ENCODE data around the gene MGRN1.
A peak's percentile ranks its signal among the peaks of the same experiment; 100 is the strongest.

The MGRN1 gene

GRCh38 chr16:4604401-4604800 lies 20.2 kb upstream of the MGRN1 start:
- DNase-seq (ENCODE audit: low spot score): no peak

GRCh38 chr16:4606354-4606753 lies 18.3 kb upstream of the MGRN1 start:
- DNase-seq (ENCODE audit: low spot score): no peak

GRCh38 chr16:4607841-4608703 lies 16.6 kb upstream of the MGRN1 start:
- no peak for DNase-seq (ENCODE audit: low spot score)

- no peak for DNase-seq (ENCODE audit: low spot score)
Observed at GRCh38 chr16:4608704-4608980, 16.0 kb upstream of the MGRN1 start.

GRCh38 chr16:4609200-4610010 lies 15.2 kb upstream of the MGRN1 start:
- DNase-seq (ENCODE audit: low spot score): no peak

GRCh38 chr16:4610011-4611005 lies 14.3 kb upstream of the MGRN1 start:
- no peak for DNase-seq (ENCODE audit: low spot score)

- no peak for DNase-seq (ENCODE audit: low spot score)
Observed at GRCh38 chr16:4611337-4612021, 13.1 kb upstream of the MGRN1 start.

GRCh38 chr16:4612474-4612931 lies 12.1 kb upstream of the MGRN1 start:
- DNase-seq (ENCODE audit: low spot score): no peak

GRCh38 chr16:4612977-4613635 lies 11.5 kb upstream of the MGRN1 start:
- DNase-seq (ENCODE audit: low spot score): no peak

GRCh38 chr16:4613636-4614570 lies 10.7 kb upstream of the MGRN1 start:
- peak; percentile 25 for DNase-seq (ENCODE audit: low spot score)

- DNase-seq (ENCODE audit: low spot score): peak; percentile 89
Observed at GRCh38 chr16:4614571-4615383, 9.8 kb upstream of the MGRN1 start, which contains the start of gene UBALD1. Gene UBALD1 (minus strand): TSS chr16:4614888. CDS start chr16:4614797, 91 bp downstream.

- DNase-seq (ENCODE audit: low spot score): no peak
Observed at GRCh38 chr16:4615384-4616046, 9.1 kb upstream of the MGRN1 start.

GRCh38 chr16:4616047-4616811 lies 8.4 kb upstream of the MGRN1 start:
- peak; percentile 99 for DNase-seq (ENCODE audit: low spot score)

GRCh38 chr16:4617880-4618279 lies 6.7 kb upstream of the MGRN1 start:
- no peak for DNase-seq (ENCODE audit: low spot score)

- no peak for DNase-seq (ENCODE audit: low spot score)
Observed at GRCh38 chr16:4618645-4619418, 5.8 kb upstream of the MGRN1 start.

- no peak for DNase-seq (ENCODE audit: low spot score)
Observed at GRCh38 chr16:4623593-4623992, 1.0 kb upstream of the MGRN1 start.

Measured in SW480 (cell line).